ENCODE data around the gene HIC2.
"Not testable (repeated sequence)": the region's sequence is repeated elsewhere in the genome, so short reads cannot be mapped to it uniquely, and the experiment has no call there.

Gene HIC2

DNA sequence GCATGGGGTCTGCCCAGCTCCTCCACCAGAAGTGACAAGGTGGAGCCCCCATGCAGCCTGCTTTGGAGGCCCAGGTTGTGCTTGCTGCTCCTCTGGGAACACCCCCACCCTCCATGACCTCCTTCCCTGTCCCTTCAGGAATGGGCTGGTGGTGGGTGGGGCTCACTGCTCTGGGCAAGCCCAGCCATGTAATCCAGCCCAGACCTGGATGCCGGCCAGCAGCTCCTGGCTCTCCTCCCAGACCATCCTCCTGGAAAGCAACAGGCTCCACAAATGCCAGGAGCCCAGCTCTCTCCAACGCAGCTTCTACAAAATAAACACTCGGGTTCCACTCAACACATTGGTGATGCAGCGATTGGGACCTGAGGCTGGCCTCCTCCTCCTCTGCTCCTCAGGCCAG, 80.8 kb downstream of the HIC2 start:
- DNase-seq: not testable (repeated sequence)

DNA sequence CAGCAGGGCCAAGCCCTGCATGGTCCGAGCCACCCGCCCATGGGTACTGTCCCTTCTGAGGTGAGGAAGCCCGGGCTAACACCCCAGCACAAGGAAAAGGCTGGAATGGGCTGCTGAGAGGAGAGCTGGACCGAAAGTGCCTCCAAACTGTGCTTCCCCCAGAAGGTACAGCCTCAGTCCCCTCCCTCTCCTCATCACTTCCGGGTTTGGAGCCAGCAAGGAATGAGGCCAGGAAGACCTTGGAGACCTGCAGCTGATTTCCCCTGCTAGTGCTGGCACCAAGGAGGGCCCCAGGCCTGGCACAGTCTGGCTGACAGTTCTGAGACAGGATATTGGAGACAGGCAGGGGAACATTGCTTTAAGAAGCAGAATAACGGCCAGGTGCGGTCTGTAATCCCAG, 81.3 kb downstream of the HIC2 start:
- DNase-seq: not testable (repeated sequence)

- not testable (repeated sequence) for DNase-seq
Measured at GRCh38 chr22:21499623-21500506, 82.7 kb downstream of the HIC2 start.
